Kidney (tissue), 14 donors: ENCODE data around the gene PLD6. TPM values are rescaled to one million over a fixed set of nuclear protein-coding genes. Genes with fewer than 3 reads are reported as not detected.

Experiments used
- DNase-seq, 5 donors: peaks; one replicate each; pipeline ENCODE4 v3.0.0-alpha.2; 2013 to 2020
- FAIRE-seq: peaks from 2 replicates; lab custom pipeline; 2012; peaks lifted over from hg19 to GRCh38; lab: Jason Lieb, UNC
- H3K27ac ChIP-seq, 2 donors: one replicate each; pipeline ENCODE4 v1.7.0; 2013; ENCODE audit warnings: low read depth in 2 of 2, low read length in 2 of 2, inconsistent platforms in 1 of 2
- H3K27me3 ChIP-seq: one replicate; pipeline ENCODE4 v1.7.1; 2013; ENCODE audit warnings: low read length, inconsistent platforms; ENCODE audit not compliant: control insufficient read depth, insufficient read depth
- H3K36me3 ChIP-seq, 3 donors: one replicate each; pipeline versions ENCODE4 v1.7.0 to v1.7.1; 2013; ENCODE audit warnings: low read length in 3 of 3, control low read depth in 1 of 3, inconsistent platforms in 1 of 3; ENCODE audit not compliant: insufficient read depth in 3 of 3, control insufficient read depth in 2 of 3
- H3K4me1 ChIP-seq, 3 donors: one replicate each; pipeline versions ENCODE4 v1.7.0 to v1.7.1; 2013; ENCODE audit warnings: low read length in 3 of 3, inconsistent platforms in 1 of 3, low read depth in 1 of 3; ENCODE audit not compliant: control insufficient read depth in 2 of 3, insufficient read depth in 2 of 3
- H3K4me3 ChIP-seq, 3 donors: one replicate each; pipeline versions ENCODE4 v1.7.0 to v1.8.1; 2013; ENCODE audit warnings: low read length in 3 of 3, control low read depth in 1 of 3, inconsistent platforms in 1 of 3
- H3K9ac ChIP-seq, 3 donors: one replicate each; pipeline versions ENCODE4 v1.7.0 to v1.7.1; 2013; ENCODE audit warnings: low read length in 3 of 3, control low read depth in 1 of 3, inconsistent platforms in 1 of 3
- H3K9me3 ChIP-seq, 3 donors: one replicate each; pipeline versions ENCODE4 v1.7.0 to v1.7.1; 2013; ENCODE audit warnings: low read length in 3 of 3, control low read depth in 1 of 3, inconsistent platforms in 1 of 3; ENCODE audit not compliant: control insufficient read depth in 2 of 3, insufficient read depth in 1 of 3
- CTCF ChIP-seq: IDR thresholded peaks from 3 replicates; pipeline ENCODE4 v1.5.1; 2012; ENCODE audit warnings: mild to moderate bottlenecking, moderate library complexity, borderline replicate concordance; ENCODE audit not compliant: insufficient read depth; ENCODE audit errors: extremely low read depth
- intact Hi-C: fragments of 100-400 bp; cut with DNase I; formaldehyde crosslinking; loops from one replicate; pipeline ENCODE4 v1.11.1; 2022
- polyA plus RNA-seq: library from polyadenylated mRNA; stranded (reverse); fragments of 350-450 nt; fragmentation: Illumina TruSeq; extraction: RNeasy Lipid Tissue Mini Kit (QIAGEN cat#74804); gene quantifications from one replicate; pipeline ENCODE4 v1.2.3, GENCODE V29; 2014; ENCODE audit warnings: low read depth, low replicate concordance; ENCODE audit not compliant: insufficient read depth
- total RNA-seq: library from RNA; stranded (reverse); fragmentation: NEBNext Ultra II Directional; extraction: Animal tissue kit (Norgen Biotek cat#: 25700); gene quantifications from one replicate; pipeline ENCODE4 v1.2.1, GENCODE V29; 2021
- donor health status: control.
- donor health status: control.
- donor health status: control.
- donor health status: control.
- donor health status: control.
- donor health status: DM: yes; HTN: yes; CAD: no.
- donor health status: Normal renal cell carcinoma (clear cell type).

Gene PLD6
- total and polyA plus RNA-seq, 2 donors from 2014 or later, result 2.9 to 3.7 TPM

DNA sequence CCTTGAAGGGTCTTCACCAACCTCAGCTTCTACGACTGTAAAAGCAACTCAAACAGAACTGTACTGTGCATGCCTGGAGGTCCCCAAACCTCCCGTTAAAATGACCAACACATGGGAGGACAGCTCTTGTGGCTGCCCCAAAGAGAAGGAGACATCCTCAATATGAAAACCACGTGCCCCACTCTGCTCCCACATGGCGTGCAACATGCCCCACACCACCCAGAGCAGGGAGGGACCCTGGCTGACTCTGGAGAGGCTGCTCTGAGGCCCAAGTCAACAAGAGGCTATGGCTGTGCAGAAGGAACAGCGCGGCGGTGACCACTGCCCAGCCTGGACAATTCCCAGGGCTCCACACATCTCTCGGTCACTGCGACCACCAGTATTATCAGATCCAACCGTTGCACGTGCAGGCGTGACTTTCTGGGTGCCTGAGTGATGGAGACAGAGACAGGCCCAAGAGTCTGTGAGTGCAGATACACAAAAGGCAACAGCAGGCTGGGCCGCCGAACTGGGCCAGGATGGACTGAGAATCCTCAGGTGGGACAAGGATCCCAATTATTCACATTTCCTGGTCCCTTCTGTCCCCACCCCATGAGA is 1.4 kb downstream of the PLD6 start:
- no peak for TF ChIP-seq CTCF
- intact Hi-C loops, result no loop called here
- peaks cover 0 to 26% (median 14%) of the 10 kb centered on the region in 3 donors for H3K4me1 ChIP-seq
- peak overlapping the region in 1 of 3 donors; percentile 35 for H3K9ac ChIP-seq
- peak overlapping the region in 1 of 3 donors; percentile 61 for H3K4me3 ChIP-seq
- DNase-seq, result no peak
- H3K9me3 ChIP-seq, result no peaks in the 10 kb centered on the region
- H3K27me3 ChIP-seq, result no peaks in the 10 kb centered on the region
- peaks cover 0 to 6% (median 2%) of the 10 kb centered on the region in 3 donors for H3K36me3 ChIP-seq
- no peak for FAIRE-seq
- H3K27ac ChIP-seq, result peak overlapping the region in 1 of 2 donors; percentile 6

- no peaks in the 10 kb centered on the region for H3K27me3 ChIP-seq
- TF ChIP-seq CTCF, result no peak
- H3K27ac ChIP-seq, result no peak overlapping the region
- H3K4me1 ChIP-seq, result peaks cover 0 to 26% (median 14%) of the 10 kb centered on the region in 3 donors
- FAIRE-seq (no peak), DNase-seq (peak in 1 of 5 donors; percentile 78)
- no peak overlapping the region for H3K4me3 ChIP-seq
- H3K36me3 ChIP-seq, result peaks cover 0 to 6% (median 2%) of the 10 kb centered on the region in 3 donors
- H3K9me3 ChIP-seq, result no peaks in the 10 kb centered on the region
- intact Hi-C loops, result no loop called here
- no peak overlapping the region for H3K9ac ChIP-seq
Measured at GRCh38 chr17:17204041-17204591, 2.0 kb downstream of the PLD6 start.

DNA sequence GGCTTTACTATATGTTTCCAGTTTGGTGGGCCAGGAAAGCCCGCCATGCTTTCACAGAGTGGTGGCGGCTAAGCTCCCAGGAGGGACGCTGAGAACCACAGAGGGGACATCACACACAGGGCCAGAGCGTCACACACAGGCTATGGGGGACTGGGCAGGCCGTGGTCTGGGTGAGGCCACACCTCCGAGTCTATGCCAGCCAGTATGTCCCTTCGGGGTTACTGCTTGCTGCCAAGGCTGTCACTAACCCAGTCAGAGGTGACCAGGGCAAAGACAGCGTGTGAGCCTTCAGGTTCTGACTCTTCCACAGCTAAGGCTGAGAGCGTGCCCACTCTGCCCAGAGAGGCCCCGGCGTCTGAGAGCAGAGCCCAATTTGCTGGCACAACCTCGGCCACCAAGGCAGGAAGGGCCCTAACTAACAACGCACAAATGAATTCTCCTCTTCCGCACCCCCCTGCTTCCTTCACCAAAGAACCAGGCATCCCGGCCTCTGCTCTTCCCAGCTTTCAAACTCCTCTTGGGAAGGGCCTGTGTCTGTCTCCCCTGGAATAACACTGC is 2.9 kb downstream of the PLD6 start:
- Histone ChIP-seq H3K36me3 (peaks cover 0 to 6% (median 2%) of the 10 kb centered on the region in 3 donors), H3K4me3 (no peak overlapping the region), H3K27me3 (no peaks in the 10 kb centered on the region), H3K4me1 (peaks cover 0 to 26% (median 14%) of the 10 kb centered on the region in 3 donors), H3K9ac (no peak overlapping the region), H3K9me3 (no peaks in the 10 kb centered on the region), H3K27ac (no peak overlapping the region)
- intact Hi-C loops, result no loop called here
- no peak for TF ChIP-seq CTCF
- no peak for FAIRE-seq
- DNase-seq, result no peak
